ENCODE data around the gene AGR2. TPM values are rescaled to one million over a fixed set of nuclear protein-coding genes. Genes with fewer than 3 reads are reported as not detected.

Gene AGR2
- total RNA-seq, 1 donor from 2014 or later = 93.0 TPM

- DNase-seq (peak; percentile 76), ATAC-seq (peak; percentile 95 to 98)
- H3K27ac ChIP-seq = peak overlapping the region; percentile 13
Observed at GRCh38 chr7:16847381-16847860, 42.6 kb upstream of the AGR2 start.

GRCh38 chr7:16846601-16847165, 41.9 kb upstream of the AGR2 start:
- intact Hi-C loops (cut with DNase I) = no loop called here
- Histone ChIP-seq H3K36me3 (no peaks in the 10 kb centered on the region), H3K9me3 (no peaks in the 10 kb centered on the region), H3K4me3 (no peak overlapping the region), H3K4me1 (no peaks in the 10 kb centered on the region), H3K27me3 (ENCODE audit: low read depth) (no peaks in the 10 kb centered on the region), H3K27ac (peak overlapping the region; percentile 13)
- no peak for DNase-seq
- ATAC-seq = peak in 1 of 2 donors; percentile 9
- TF ChIP-seq, protein P1, sequence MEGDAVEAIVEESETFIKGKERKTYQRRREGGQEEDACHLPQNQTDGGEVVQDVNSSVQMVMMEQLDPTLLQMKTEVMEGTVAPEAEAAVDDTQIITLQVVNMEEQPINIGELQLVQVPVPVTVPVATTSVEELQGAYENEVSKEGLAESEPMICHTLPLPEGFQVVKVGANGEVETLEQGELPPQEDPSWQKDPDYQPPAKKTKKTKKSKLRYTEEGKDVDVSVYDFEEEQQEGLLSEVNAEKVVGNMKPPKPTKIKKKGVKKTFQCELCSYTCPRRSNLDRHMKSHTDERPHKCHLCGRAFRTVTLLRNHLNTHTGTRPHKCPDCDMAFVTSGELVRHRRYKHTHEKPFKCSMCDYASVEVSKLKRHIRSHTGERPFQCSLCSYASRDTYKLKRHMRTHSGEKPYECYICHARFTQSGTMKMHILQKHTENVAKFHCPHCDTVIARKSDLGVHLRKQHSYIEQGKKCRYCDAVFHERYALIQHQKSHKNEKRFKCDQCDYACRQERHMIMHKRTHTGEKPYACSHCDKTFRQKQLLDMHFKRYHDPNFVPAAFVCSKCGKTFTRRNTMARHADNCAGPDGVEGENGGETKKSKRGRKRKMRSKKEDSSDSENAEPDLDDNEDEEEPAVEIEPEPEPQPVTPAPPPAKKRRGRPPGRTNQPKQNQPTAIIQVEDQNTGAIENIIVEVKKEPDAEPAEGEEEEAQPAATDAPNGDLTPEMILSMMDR (IDR thresholded peaks at IDR 0.05) = no peak

More at GRCh38 chr7:16847381-16847860, 42.6 kb upstream of the AGR2 start:
- no peaks in the 10 kb centered on the region for H3K36me3 ChIP-seq
- no peak overlapping the region for H3K4me3 ChIP-seq
- H3K27me3 ChIP-seq (ENCODE audit: low read depth) = no peaks in the 10 kb centered on the region
- intact Hi-C loops (cut with DNase I) = no loop called here
- no peaks in the 10 kb centered on the region for H3K9me3 ChIP-seq
- TF ChIP-seq, protein P1 (IDR thresholded peaks at IDR 0.05) = no peak
- H3K4me1 ChIP-seq = no peaks in the 10 kb centered on the region

DNA sequence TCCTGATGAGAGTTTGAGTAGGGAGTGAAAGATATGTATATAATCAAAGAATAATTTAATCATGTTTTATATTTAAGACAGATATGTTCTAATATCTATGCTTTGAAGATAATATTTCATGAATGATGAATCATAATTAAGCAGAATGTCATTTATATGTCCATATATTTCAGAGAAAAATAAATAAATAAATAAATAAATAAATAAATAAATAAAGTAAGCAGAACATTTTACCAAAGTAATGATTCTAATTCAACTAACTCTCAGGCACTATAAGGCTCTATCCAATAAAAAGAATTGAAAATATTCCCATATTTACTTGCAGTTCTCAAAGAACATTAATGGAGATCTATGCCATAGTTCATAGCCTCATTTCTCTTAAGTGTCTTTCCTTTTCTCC, 40.9 kb upstream of the AGR2 start:
- no peak for ATAC-seq
- H3K4me3 ChIP-seq = no peak overlapping the region
- H3K27me3 ChIP-seq (ENCODE audit: low read depth) = no peaks in the 10 kb centered on the region
- no peak for DNase-seq
- intact Hi-C loops (cut with DNase I) = no loop called here
- H3K9me3 ChIP-seq = no peaks in the 10 kb centered on the region
- no peaks in the 10 kb centered on the region for H3K4me1 ChIP-seq
- no peaks in the 10 kb centered on the region for H3K36me3 ChIP-seq
- no peak overlapping the region for H3K27ac ChIP-seq
- TF ChIP-seq, protein P1 (IDR thresholded peaks at IDR 0.05) = no peak

GRCh38 chr7:16841681-16842080, 36.9 kb upstream of the AGR2 start:
- no peak for DNase-seq
- TF ChIP-seq, protein P1 (IDR thresholded peaks at IDR 0.05) = no peak
- Histone ChIP-seq H3K27ac (no peak overlapping the region), H3K9me3 (no peaks in the 10 kb centered on the region), H3K36me3 (no peaks in the 10 kb centered on the region), H3K4me1 (no peaks in the 10 kb centered on the region), H3K4me3 (no peak overlapping the region), H3K27me3 (ENCODE audit: low read depth) (no peaks in the 10 kb centered on the region)
- intact Hi-C loops (cut with DNase I) = no loop called here
- ATAC-seq = no peak

DNA sequence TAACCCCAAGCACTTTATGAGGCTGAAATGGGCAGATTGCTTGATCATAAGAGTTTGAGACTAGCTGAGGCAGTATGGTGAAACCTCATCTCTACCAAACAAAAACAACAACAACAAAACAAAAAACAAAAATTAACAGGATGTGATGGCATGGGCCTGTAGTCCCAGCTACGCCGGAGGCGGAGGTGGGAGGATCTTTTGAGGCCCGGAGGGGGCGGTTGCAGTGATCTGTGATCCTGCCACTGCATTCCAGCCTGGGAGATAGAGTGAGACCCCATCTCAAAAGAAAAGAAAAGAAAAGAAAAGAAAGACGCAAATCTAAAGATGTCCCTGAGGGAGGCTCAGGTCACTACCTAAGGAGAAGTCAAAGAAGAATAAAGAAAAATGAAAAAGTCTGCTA, 35.3 kb upstream of the AGR2 start:
- no peaks in the 10 kb centered on the region for H3K9me3 ChIP-seq
- TF ChIP-seq, protein P1 (IDR thresholded peaks at IDR 0.05) = no peak
- DNase-seq = no peak
- H3K4me1 ChIP-seq = no peaks in the 10 kb centered on the region
- ATAC-seq = no peak
- H3K27ac ChIP-seq = no peak overlapping the region
- intact Hi-C loops (cut with DNase I) = no loop called here
- H3K27me3 ChIP-seq (ENCODE audit: low read depth) = no peaks in the 10 kb centered on the region
- H3K4me3 ChIP-seq = no peak overlapping the region
- H3K36me3 ChIP-seq = no peaks in the 10 kb centered on the region

Measured in lower lobe of right lung (tissue), 2 donors.